Panc1 (cell line): ENCODE measurements around the gene AMBP. TPM values are rescaled to one million over a fixed set of nuclear protein-coding genes. Genes with fewer than 3 reads are reported as not detected.

Source experiments
- ATAC-seq: fragments of 200-7000 bp; cut with Tn5 transposase; 2 replicates; pipeline ENCODE4 v1.9.1; 2020; ENCODE audit warnings: mild to moderate bottlenecking, moderate library complexity
- BruUV-seq: library from RNA; stranded (reverse); fragments of 400-500 nt; replicated peaks from 2 replicates; lab custom pipeline; 2021; lab: Mats Ljungman, UMichigan
- CTCF ChIA-PET: fragments of 300-600 bp; sonication (Branson Sonifier 250); formaldehyde crosslinking; loops from one replicate; lab custom pipeline; 2022; ENCODE audit warnings: antibody characterized with exemption; lab: Charles Lee
- POLR2A ChIA-PET: fragments of 300-600 bp; sonication (Branson Sonifier 250); formaldehyde crosslinking; loops from one replicate; lab custom pipeline; 2022; ENCODE audit warnings: antibody characterized with exemption; lab: Charles Lee
- DNase-seq: peaks from one replicate; pipeline ENCODE4 v3.0.0-alpha.2; 2010; ENCODE audit warnings: low read depth, low spot score
- H3K27ac ChIP-seq: 2 replicates; pipeline ENCODE4 v1.5.1; 2011; ENCODE audit warnings: mild to moderate bottlenecking, low read length, inconsistent platforms
- H3K27me3 ChIP-seq: fragments of 200-500 bp; sonication (Bioruptor generic); 2 replicates; pipeline ENCODE4 v1.6.0; 2014; ENCODE audit warnings: low read length, inconsistent platforms; ENCODE audit not compliant: control insufficient read depth, insufficient read depth
- H3K36me3 ChIP-seq: fragments of 200-500 bp; sonication (Bioruptor generic); 2 replicates; pipeline ENCODE4 v1.5.1; 2014; ENCODE audit warnings: inconsistent platforms, mild to moderate bottlenecking, low read length, moderate library complexity; ENCODE audit not compliant: control insufficient read depth, insufficient read depth
- H3K4me1 ChIP-seq: 2 replicates; pipeline ENCODE4 v1.5.1; 2011; ENCODE audit warnings: inconsistent platforms, mild to moderate bottlenecking, low read length, moderate library complexity; ENCODE audit not compliant: control insufficient read depth, insufficient read depth
- H3K4me3 ChIP-seq, 2 experiments: 2 replicates each; pipeline ENCODE4 v1.5.1; 2011 to 2012; ENCODE audit warnings: low read depth in 2 of 2, low read length in 2 of 2, mild to moderate bottlenecking in 2 of 2, inconsistent platforms in 1 of 2, moderate library complexity in 1 of 2
- H3K9me3 ChIP-seq: fragments of 200-500 bp; sonication (Bioruptor generic); 2 replicates; pipeline ENCODE4 v1.5.1; 2014; ENCODE audit warnings: low read depth, mild to moderate bottlenecking, inconsistent platforms, low read length, moderate library complexity; ENCODE audit not compliant: control insufficient read depth, insufficient read depth
- CTCF ChIP-seq: fragments of 450-650 bp; IDR thresholded peaks from 2 replicates; pipeline ENCODE4 v1.5.1; 2017; ENCODE audit warnings: mild to moderate bottlenecking
- POLR2AphosphoS5 ChIP-seq: IDR thresholded peaks from 2 replicates; pipeline ENCODE4 v1.6.1; 2012; ENCODE audit warnings: mild to moderate bottlenecking, low read depth, low read length, moderate library complexity
- REST ChIP-seq, 2 experiments: IDR thresholded peaks; 2 replicates each; pipeline ENCODE4 v1.6.1; 2011 to 2012; ENCODE audit warnings: low read depth in 2 of 2, control low read depth in 1 of 2, low read length in 1 of 2, mild to moderate bottlenecking in 1 of 2, moderate library complexity in 1 of 2; ENCODE audit not compliant: insufficient read depth in 1 of 2
- SIN3A ChIP-seq: IDR thresholded peaks from 2 replicates; pipeline ENCODE4 v1.6.1; 2012; ENCODE audit warnings: low read depth, mild to moderate bottlenecking, low read length, moderate library complexity, borderline replicate concordance; ENCODE audit not compliant: insufficient read depth
- TCF7L2 ChIP-seq: IDR thresholded peaks from 2 replicates; pipeline ENCODE4 v1.6.1; 2011; ENCODE audit warnings: mild to moderate bottlenecking, low read depth, low read length, inconsistent platforms
- in situ Hi-C: cut with HindIII; loops from 2 replicates; pipeline ENCODE4 v1.10.0; 2016; ENCODE audit warnings: low sequenced_read_pairs, low pct_unique_long_range_greater_than_20kb
- intact Hi-C: fragments of 100-400 bp; cut with micrococcal nuclease; formaldehyde crosslinking; loops from one replicate; pipeline ENCODE4 v1.10.0; 2022; ENCODE audit not compliant: unreplicated experiment
- total RNA-seq: library from RNA; stranded (reverse); gene quantifications from one replicate; pipeline ENCODE4 v1.2.1, GENCODE V29; 2021; ENCODE audit not compliant: unreplicated experiment

The AMBP gene
- total RNA-seq, 1 experiment from 2014 or later: 1.7 TPM

- intact Hi-C loops (no loop called here), in situ Hi-C loops (no loop called here)
- BruUV-seq: no TSS peak
- POLR2A ChIA-PET: no interaction called here
- Histone ChIP-seq H3K4me3 (no peak overlapping the region), H3K27ac (no peak overlapping the region), H3K9me3 (no peaks in the 10 kb centered on the region), H3K36me3 (no peaks in the 10 kb centered on the region), H3K27me3 (no peaks in the 10 kb centered on the region; the same call in 1 of the 2 replicates), H3K4me1 (no peaks in the 10 kb centered on the region)
- no peak for ATAC-seq
- TF ChIP-seq SIN3A (no peak), CTCF (no peak), POLR2AphosphoS5 (no peak), REST (IDR thresholded peaks at IDR 0.05; ENCODE audit: insufficient read depth in 1 of 2, low read depth in 2 of 2, low read length in 1 of 2) (no peak), TCF7L2 (no peak)
- DNase-seq: no peak
- CTCF ChIA-PET: no interaction called here
Measured at GRCh38 chr9:114122136-114123027, 44.3 kb upstream of the AMBP start.

GRCh38 chr9:114121227-114122135 is 43.4 kb upstream of the AMBP start:
- ChIA-PET CTCF (no interaction called here), POLR2A (no interaction called here)
- no peaks in the 10 kb centered on the region for H3K36me3 ChIP-seq
- TF ChIP-seq CTCF (no peak), TCF7L2 (no peak), POLR2AphosphoS5 (no peak)
- no peak for ATAC-seq
- intact Hi-C loops: no loop called here
- H3K27me3 ChIP-seq: no peaks in the 10 kb centered on the region; the same call in 1 of the 2 replicates
- H3K27ac ChIP-seq: no peak overlapping the region
- no peaks in the 10 kb centered on the region for H3K4me1 ChIP-seq
- H3K4me3 ChIP-seq: no peak overlapping the region
- no peak for DNase-seq
- BruUV-seq: no TSS peak
- in situ Hi-C loops: no loop called here
- H3K9me3 ChIP-seq: no peaks in the 10 kb centered on the region
